Activated effector memory CD4-positive, alpha-beta T cell treated with Interleukin-2 at 50 U/mL for 16 hours (primary cell): ENCODE results near the gene NRP2.
A peak's percentile ranks its signal among the peaks of the same experiment; 100 is the strongest.

Source experiments
- DNase-seq: peaks from one replicate; pipeline ENCODE4 v3.0.0-alpha.2; 2020

NRP2 gene, protein sequence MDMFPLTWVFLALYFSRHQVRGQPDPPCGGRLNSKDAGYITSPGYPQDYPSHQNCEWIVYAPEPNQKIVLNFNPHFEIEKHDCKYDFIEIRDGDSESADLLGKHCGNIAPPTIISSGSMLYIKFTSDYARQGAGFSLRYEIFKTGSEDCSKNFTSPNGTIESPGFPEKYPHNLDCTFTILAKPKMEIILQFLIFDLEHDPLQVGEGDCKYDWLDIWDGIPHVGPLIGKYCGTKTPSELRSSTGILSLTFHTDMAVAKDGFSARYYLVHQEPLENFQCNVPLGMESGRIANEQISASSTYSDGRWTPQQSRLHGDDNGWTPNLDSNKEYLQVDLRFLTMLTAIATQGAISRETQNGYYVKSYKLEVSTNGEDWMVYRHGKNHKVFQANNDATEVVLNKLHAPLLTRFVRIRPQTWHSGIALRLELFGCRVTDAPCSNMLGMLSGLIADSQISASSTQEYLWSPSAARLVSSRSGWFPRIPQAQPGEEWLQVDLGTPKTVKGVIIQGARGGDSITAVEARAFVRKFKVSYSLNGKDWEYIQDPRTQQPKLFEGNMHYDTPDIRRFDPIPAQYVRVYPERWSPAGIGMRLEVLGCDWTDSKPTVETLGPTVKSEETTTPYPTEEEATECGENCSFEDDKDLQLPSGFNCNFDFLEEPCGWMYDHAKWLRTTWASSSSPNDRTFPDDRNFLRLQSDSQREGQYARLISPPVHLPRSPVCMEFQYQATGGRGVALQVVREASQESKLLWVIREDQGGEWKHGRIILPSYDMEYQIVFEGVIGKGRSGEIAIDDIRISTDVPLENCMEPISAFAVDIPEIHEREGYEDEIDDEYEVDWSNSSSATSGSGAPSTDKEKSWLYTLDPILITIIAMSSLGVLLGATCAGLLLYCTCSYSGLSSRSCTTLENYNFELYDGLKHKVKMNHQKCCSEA

DNA sequence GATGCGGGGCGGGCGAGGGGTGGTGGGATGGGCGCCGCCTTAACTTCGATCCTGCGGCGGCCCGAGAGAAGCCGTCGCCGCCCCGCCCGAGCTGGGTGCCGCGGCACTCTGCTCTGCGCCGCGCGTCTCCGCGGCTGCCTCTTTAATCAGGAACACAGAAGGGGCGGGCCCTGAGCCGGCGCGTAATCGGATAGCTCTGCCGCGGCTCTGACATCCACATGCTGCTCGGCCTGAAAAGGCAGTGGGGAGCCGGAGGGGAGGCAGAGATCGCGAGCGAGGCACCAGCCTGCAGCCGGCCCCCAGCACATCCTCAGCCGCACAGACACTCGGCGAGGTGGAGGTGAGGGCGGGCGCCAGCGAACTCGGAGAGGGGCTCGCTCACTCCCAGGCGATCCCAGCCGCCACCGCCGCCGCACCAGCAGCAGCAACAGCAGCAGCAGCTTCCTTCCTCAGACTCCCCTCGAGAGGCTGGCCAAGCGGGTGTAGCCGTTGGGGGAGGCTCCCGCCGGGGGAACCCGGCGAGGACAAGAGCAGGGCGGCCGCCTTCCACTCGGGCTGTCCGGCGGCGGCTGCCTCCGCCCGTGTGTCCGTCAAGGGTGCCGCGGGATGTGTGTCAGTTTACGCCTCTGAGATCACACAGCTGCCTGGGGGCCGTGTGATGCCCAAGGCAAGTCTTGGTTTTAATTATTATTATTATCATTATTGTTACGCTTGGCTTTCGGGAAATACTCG is at the start of gene NRP2:
Gene NRP2, plus strand, starts transcription at position 263 of the 732 bp plus-strand sequence. CDS start 790 bp downstream, outside the sequence.
- DNase-seq, result peak; percentile 29

DNA sequence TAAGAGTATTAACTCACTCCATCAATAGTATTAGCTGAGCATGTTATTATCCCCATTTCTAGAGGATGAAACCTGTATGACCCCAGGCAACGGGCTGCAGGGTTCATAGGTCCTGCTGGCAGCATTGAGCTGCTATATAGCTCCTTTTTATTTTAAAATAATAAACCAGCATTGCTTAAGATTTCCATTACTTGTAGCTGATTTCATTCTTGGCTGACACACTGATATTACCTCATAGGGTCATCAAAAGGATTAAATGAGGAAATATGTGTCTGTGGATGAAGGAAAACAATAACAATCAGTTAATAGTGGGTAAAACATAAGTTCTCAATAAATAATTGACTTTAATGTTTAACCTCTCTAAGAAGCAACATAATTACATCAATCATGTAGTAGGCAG is 48.3 kb upstream of the NRP2 start:
- no peak for DNase-seq

DNA sequence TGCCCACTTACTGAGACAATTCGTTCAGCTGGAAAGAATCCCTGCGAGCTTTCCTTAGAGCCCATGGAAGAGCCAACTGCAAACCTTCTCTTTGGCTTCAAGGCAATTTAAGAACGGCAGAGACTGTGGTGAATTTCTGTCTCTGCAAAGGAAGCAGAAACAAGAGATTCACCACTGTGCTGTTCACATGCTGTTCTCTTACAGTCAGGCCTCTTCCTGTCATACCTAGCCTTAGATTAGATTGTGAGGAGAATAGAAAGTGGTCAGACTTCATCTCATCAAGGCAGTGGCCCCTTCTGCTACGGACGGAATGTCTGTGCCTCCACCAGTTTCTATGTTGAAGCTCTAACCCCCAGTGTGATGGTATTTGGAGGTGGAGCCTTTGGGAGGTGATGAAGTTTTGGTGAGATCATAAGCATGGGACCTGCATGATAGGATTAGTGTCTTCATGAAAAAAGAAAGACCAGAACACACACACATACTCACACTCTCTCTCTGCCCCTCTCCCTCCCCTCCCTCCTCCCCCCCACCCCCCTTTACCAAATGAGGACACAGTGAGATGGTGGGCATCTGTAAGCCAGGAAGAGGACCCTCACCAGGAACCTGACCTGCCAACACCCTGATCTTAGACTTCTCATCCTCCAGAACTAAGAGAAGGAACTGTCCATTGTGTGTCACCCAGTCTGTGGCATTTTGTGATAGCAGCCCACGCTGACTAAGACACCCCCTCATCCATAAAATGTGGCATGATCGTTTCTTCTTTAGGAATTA is 45.6 kb upstream of the NRP2 start:
- DNase-seq, result no peak

DNA sequence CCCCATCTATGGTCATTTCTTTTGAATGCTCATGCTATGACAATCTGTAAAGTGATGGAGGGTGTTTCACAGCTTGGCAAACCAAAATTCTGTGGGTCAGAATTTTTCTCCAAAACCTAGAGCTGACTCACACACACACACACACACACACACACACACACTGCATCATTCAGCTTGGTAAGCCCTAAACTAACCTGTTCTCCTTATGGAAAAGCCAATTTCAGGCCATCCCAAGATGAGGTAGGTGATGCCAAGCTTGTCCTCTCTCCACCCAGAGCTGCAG is 45.0 kb upstream of the NRP2 start:
- DNase-seq, result no peak

DNA sequence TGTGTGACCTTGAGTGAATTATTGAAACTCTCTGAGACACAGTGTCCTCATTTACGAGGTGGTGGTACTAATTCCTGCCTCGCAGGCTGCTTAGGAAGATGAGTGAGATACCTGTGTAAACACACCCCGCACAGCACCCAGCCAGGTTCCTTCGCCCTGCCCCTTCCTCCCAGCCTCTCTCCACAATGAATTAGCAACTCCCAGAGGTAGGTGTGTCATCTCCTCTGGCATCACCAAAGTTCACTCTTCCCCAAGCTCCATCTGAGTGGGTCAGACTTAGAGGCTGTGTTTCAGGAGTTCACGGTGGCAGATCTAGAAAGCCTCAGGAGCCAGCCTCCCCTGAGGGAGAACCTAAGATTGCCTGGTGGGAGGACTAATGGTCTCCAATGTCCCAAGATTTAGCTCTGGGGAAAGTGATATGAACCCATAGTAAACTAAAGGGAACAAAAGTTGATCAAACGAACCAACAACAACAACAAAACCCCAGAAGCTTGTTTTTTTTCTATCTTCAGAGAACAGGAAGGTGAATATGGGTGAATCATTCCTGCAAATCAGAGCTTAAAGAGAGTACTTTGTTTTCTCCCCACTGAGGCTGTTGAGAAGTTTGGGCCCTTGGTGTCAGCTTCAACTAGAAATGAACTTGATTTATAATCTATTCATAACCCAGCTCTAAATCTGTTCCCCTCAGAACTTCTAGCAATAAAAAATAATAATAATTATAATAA is 44.4 kb upstream of the NRP2 start:
- no peak for DNase-seq

DNA sequence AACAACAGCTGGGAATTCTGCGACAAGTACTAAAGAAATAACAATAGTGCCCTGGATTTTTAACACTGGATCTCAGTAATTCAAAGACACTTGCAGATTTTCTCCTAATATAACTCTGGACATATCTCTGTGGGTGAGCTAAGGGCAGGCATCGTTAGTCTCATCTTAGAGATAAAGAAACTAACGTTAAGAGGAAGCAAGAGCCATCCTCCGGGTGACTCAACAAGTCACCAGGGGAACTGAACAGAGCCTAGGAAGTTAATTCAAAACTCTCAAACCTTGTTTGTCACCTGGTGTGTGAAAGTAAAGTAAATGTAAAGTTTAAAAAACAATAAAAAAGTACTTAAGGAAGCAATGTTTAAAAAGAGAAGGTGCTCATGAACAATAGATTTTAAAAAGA is 41.6 kb upstream of the NRP2 start:
- no peak for DNase-seq

DNA sequence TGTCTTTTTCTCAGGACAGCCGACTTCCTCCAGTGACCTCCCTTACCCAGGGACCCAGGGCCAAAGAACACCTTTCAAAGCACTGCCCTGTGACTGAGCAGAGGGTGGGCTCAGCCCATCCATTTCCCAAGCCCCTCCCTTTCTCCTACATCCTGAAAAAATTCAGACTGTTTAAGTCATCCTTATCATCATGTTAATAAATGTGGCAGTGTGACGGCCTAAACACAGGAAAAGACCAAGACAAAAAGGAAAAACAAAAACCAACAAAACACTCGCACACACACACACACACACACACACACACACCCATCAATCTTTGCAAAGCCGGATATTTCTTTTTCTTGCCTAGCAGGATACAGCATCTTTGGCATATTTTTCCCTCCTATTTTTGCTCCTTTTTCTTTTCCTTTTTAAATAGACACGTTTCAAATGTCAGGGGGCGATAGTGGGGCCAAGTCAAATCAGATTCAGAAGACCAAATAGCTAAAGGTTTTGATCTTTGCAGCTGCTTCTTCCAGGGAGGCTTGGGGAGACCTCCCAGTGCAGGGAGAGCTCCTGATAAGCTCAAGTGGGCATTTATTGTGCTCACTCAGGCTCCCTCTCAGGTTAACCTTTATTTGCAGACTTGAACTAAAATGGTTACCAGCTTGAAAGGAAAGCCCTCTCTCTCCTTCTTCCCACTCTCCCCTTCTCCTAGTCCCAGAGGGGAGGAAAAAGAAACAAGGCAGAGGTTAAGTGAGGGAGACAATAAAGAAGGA is 39.5 kb upstream of the NRP2 start:
- DNase-seq, result no peak

DNA sequence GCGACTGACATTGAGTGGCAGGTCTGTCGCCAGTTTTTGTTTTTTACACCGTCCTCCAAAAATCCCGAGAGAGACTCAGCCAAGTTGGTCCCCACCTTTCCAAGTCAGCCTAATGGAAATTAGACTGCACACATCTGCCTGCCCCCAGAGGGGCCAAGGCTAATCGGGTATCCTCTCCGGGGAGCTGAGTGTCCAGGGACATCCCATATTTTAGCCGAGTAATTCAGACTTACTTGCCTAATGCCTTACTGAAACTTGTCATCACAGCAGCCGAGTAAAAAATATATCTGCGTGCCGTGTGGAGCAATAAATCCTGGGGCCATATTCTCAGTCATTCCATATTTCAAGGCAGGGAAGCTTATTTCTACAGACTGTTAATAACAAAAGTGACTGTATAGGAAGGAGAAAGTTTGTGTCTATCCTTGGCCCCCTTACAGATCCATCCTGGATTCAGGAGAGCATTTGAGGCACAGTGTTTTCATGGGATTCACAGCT is 38.9 kb upstream of the NRP2 start:
- no peak for DNase-seq

DNA sequence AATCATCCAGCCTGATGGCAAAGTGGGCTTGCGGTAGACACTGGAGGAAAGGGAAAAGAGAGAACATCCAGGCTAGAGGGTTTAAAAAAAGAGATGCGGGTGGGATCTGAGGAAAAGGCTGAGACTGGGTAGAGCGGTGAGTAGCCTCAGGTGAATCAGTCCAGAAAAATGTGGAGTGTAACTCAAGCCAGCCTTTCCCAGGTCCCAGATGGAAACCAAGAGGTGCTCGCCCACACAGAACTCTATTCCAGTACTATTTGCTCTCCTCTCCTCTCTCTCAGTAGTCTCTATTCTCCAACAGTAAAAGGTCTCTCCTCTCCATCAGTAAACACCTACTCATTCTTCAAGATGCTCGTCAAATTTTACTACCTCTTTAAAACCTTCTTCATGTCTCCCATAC is 38.3 kb upstream of the NRP2 start:
- no peak for DNase-seq

DNA sequence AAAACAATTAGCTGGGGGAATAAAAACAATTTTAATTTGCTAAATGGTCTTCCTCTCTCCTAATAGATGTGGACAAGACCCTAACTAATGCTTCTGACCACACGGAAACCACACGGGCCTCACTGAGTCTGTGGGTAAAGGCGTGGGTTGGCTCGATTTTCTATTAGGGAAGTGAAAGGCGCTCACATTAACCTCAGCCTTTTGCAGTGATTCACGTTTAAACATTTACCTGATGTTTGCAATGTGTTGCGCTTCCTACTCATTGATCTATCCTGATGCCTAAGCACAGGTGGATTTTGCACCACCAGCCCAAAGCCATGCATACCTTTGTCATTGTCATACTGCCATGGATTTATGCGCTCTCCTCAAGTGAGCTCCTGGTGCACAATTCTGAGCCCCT is 35.6 kb upstream of the NRP2 start:
- no peak for DNase-seq

DNA sequence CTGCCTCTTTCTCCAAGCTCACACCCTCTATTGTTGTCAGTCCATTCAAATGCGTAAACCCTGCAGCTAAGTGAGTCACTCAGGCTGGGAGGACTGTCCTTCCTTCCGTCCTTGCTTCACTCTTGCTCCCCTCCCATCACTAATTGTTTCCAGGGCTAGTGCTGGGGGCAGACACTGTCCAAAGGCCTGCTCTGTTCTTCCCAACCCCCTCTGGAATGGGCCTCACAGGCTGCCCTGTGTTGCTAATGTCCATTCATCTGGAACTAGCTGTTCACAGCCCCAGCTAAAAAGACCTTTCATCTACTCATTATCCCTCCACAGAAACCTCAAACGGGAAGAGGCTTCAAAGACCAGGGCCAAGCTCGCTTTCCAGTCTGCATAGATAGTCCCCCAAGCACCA is 31.9 kb upstream of the NRP2 start:
- no peak for DNase-seq

DNA sequence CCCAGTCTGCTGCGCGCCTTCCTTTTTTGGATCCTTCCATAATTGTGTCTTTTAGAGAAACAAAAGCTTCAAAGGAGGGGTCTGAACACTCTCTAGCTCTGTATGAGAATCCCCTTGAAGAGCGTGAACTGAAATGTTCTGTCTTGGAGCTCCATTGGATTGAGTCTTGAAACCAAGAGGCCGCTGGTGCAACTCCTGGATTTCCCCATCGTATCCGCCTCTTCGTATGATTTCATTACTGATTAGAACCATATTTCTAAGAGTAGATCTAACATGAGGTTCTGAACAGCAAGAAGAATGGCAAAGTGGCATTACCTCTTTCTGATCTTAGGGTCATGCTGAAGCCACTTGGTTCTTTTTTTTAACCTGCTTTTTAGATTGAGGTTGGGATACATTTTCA is 31.4 kb upstream of the NRP2 start:
- DNase-seq, result no peak

DNA sequence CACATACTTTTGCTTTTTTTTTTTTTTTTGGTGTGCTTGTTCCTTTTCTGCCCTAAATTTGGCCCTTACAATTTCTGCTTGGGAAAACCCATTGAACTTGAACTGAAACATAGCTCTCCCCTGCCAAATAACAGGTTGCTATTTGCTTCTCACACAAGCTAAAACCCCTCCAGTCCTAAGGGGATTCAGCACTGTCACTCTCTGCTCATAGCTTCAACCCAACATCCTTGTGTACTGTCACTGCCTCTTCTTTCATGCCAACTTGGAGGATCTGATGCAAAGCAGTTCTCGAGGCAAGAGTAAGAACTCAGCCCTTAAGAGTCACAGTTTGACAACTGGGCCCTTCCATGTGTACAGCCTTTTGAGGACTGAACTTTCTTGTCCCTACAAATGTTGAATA is 30.6 kb upstream of the NRP2 start:
- DNase-seq, result no peak

DNA sequence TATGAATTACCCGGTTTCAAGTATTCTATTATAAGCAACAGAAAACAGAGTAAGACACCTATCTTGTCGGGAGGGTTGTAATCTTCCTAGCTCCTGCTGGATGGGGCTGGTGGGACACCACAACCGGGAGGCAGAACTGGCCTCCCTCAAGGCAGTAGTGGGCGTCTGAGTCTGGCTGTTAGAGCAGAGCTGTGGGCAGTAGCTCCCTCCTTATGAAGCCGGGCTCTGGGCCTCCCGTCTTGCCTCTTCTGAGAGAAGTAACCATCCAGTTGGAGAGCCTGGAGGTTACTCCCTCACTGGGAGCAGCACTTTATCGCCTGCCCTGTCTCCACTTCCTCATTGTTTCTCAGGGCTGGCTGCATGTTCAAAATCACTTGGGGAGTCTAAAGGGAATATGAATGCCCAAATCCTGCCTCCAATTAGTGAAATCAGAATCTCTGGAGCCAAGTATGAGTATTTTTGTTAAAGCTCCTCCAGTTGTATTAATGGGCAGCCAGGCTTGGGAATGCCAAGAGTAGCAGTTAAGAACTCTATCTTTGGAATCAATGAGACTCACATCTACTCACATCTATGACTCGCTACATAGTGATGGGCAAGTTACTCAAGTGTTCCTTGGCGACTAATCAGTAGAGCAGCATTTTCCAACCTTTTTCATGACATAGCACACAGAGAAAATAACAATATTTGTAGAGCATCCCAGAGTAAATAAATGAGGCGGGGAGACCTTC is 27.3 kb upstream of the NRP2 start:
- no peak for DNase-seq

DNA sequence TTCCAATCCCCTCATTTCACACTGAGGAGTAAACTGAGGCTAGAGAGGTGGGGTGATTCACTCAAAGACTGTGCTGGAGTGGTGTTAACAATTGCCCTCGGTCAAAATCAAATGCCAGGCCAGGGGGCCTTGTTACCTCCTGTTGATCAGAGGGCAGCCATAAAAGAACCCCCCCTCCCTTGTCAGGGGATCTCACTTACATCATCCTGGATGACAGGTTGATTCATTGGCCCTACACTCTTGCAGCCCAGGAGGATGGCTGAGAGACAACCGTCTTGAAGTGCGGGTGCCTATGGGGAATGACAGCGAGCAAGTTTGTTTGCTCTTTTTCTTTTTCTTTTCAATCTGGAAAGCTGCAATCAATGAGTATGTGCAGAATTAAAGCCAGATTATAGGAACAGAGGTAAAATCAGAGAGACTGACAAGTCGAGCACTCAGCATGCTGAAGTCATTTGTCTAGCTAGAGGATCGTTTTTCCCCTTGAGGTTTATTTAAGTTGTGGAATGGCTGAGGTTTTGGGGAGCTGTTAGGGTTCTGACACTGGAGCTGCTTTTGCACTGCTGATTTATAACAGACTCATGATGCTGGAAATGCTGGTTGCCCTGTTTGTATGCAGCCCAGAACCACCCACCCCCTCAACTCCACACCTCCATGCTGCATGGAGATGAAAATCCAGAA is 26.4 kb upstream of the NRP2 start:
- no peak for DNase-seq

DNA sequence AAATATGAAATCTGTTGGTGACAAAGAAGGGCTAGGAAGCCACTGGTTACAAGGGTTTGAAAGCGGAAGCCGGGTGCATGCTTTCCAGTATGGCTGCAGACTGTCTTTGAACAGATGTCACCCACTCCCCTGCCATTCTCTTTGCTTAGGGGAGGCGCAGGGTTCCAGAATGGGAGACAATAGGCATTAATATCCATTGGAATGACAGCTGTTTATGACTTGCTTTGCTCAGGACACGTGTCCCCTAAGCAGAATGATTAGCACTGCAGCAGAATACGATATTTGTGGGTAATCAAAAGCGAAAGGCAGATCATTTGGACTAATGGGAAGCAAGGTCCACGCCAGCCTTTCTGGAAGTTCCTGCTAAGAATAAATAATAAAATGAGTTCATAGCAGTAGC is 25.8 kb upstream of the NRP2 start:
- DNase-seq, result no peak

DNA sequence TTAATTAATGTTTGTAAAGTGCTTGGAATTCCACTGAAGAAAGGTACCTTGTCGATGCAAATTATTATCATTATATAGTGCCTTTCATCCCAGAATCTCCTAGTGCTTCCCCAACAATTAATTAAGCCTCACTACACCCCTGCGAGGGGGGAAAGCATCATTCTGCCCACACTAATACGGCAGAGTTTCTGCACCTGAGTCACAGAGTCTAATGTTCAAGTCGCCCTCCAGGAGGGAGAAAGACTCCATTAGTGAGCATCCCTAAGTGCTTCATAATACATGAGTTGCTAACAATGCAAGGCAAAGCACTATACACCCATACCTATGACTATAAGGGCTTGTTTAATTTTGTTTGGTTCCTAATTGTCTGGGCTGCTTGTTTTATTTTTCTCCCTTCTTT is 25.4 kb upstream of the NRP2 start:
- DNase-seq, result no peak

DNA sequence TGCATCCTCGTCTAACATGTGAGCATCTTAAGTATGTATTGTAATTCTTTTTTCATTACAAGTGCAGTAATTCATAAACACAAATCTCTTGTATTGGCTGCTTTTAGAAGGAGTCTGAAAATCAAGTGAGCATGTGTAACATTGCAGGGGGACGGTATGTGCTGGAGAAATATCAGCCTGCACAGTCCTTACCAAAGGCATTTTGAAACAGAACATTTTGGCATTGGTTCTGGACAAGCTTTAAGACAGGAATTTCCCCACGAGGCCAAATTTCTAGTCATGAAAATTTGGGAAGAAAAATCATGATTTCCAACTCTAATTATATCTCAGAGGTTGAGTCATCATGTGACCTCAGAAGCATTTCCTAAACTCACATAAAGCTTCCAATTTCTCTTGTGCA is 24.7 kb upstream of the NRP2 start:
- no peak for DNase-seq

DNA sequence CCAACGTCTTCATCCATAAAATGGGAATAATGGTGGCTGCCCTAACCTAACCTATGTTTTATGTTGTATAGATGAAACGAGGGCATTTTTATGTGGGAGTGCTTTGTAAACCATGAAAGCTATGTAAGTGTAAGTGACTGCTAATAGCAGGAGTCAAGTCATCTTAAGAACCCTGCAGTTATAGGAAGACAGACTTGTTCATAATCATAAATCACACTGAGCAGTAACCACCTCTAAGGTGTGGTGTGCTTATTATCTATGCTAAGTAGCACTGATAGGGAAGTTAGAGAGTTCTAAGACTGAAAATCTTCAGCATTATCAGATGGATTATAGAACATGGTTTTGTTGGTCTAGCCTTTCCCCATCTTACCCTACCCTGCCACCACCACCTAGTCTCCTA is 24.2 kb upstream of the NRP2 start:
- no peak for DNase-seq

DNA sequence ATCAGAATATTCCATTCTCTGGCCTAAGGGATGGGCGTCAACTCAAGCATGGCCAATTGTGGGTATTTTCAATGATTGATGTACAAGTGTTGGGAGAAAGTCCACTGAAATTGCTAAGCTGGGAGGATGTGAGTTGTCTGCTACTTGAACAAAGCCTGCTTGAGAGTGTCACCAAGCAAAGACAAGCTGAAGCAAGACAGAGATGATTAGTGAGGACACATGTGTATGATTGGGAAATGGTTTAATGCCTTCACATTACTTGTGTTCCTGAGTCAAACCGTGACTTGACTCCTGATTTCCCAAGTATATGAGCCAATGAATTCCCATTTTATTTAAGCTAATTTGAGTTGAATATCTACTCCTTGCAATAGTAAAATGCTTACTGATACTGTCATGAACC is 23.7 kb upstream of the NRP2 start:
- no peak for DNase-seq
